Testis (tissue), 3 donors: ENCODE measurements around the gene CNTLN. TPM values are rescaled to one million over a fixed set of nuclear protein-coding genes. Genes with fewer than 3 reads are reported as not detected.
"Not testable (repeated sequence)": the region's sequence is repeated elsewhere in the genome, so short reads cannot be mapped to it uniquely, and the experiment has no call there.

Experiments
- DNase-seq: peaks from one replicate; pipeline ENCODE4 v3.0.0-alpha.2; 2019
- H3K27ac ChIP-seq, 2 donors: fragments of 200-600 bp; sonication (generic); one replicate each; pipeline ENCODE4 v1.5.1; 2019
- H3K27me3 ChIP-seq: fragments of 200-600 bp; sonication (generic); one replicate; pipeline ENCODE4 v1.5.1; 2019
- H3K36me3 ChIP-seq: fragments of 200-600 bp; sonication (generic); one replicate; pipeline ENCODE4 v1.5.1; 2017; ENCODE audit warnings: low read depth; ENCODE audit errors: missing control alignments
- H3K4me1 ChIP-seq: fragments of 200-600 bp; sonication (generic); one replicate; pipeline ENCODE4 v1.5.1; 2019
- H3K4me3 ChIP-seq, 2 donors: fragments of 200-600 bp; sonication (generic); one replicate each; pipeline ENCODE4 v1.5.1; 2017 to 2019
- H3K9me3 ChIP-seq: fragments of 200-600 bp; sonication (generic); one replicate; pipeline ENCODE4 v1.5.1; 2017
- CTCF ChIP-seq, 3 experiments: fragments of 450-650 bp in 2 of 3; fragments of 200-600 bp in 1 of 3; sonication (generic) in 1 of 3; IDR thresholded peaks; one replicate each; pipeline ENCODE4 v1.5.1; 2016 to 2019; ENCODE audit warnings: antibody characterized with exemption in 3 of 3, mild to moderate bottlenecking in 2 of 3, moderate library complexity in 1 of 3
- POLR2A ChIP-seq: fragments of 450-650 bp; IDR thresholded peaks from one replicate; pipeline ENCODE4 v1.6.1; 2017; ENCODE audit warnings: antibody characterized with exemption, mild to moderate bottlenecking, moderate library complexity
- WGBS, 2 donors: methylation state at CpG; one replicate each; pipeline ENCODE4 v1.1.5; 2018; 5-methylcytosine and 5-hydroxymethylcytosine counted together
- intact Hi-C: fragments of 100-400 bp; cut with DNase I; formaldehyde crosslinking; loops from one replicate; pipeline ENCODE4 v1.15.1; 2023; ENCODE audit warnings: low total_unique reads
- polyA plus RNA-seq: library from polyadenylated mRNA; stranded (reverse); fragments of 350-450 nt; fragmentation: Illumina TruSeq; extraction: RNeasy Lipid Tissue Mini Kit (QIAGEN cat#74804); gene quantifications from one replicate; pipeline ENCODE4 v1.2.3, GENCODE V29; 2014; ENCODE audit warnings: low read depth, low replicate concordance; ENCODE audit not compliant: insufficient read depth
- total RNA-seq, 2 donors: library from RNA; depleted of rRNA; stranded (reverse); fragments of >200 nt; gene quantifications; one replicate each; pipeline ENCODE4 v1.2.3, GENCODE V29; 2016

CNTLN gene
- total and polyA plus RNA-seq, 3 donors from 2014 or later, result 6.3 to 23.7 (median 19.9) TPM

GRCh38 chr9:17280350-17281012 lies 145.6 kb downstream of the CNTLN start:
- Histone ChIP-seq H3K27me3 (no peaks in the 10 kb centered on the region), H3K36me3 (no peaks in the 10 kb centered on the region), H3K4me1 (no peaks in the 10 kb centered on the region), H3K9me3 (no peaks in the 10 kb centered on the region), H3K4me3 (no peak overlapping the region), H3K27ac (no peak overlapping the region)
- WGBS, 2 donors, result 70 to 78% methylated on average over 4 of the region's 4 CpGs
- DNase-seq, result no peak
- intact Hi-C loops, result no loop called here
- TF ChIP-seq POLR2A (no peak), CTCF (IDR thresholded peaks at IDR 0.05) (no peak)

- H3K27ac ChIP-seq, H3K27me3 ChIP-seq, intact Hi-C loops, H3K9me3 ChIP-seq, H3K36me3 ChIP-seq, H3K4me3 ChIP-seq, H3K4me1 ChIP-seq, DNase-seq: not testable (repeated sequence)
- 94% methylated on average over 21 of the region's 22 CpGs; no CpG with 5 or more reads in 1 of the 2 donors for WGBS, 2 donors
Measured at GRCh38 chr9:17290673-17291072, 155.8 kb downstream of the CNTLN start.

- H3K4me3 ChIP-seq, result no peak overlapping the region
- H3K9me3 ChIP-seq, result no peaks in the 10 kb centered on the region
- H3K4me1 ChIP-seq, result no peaks in the 10 kb centered on the region
- H3K27ac ChIP-seq, result no peak overlapping the region
- TF ChIP-seq CTCF (IDR thresholded peaks at IDR 0.05) (no peak), POLR2A (no peak)
- no peaks in the 10 kb centered on the region for H3K27me3 ChIP-seq
- no peak for DNase-seq
- intact Hi-C loops, result no loop called here
- no peaks in the 10 kb centered on the region for H3K36me3 ChIP-seq
- 96% methylated on average over 2 of the region's 2 CpGs for WGBS, 2 donors
Measured at GRCh38 chr9:17291766-17292165, 156.9 kb downstream of the CNTLN start.

- H3K4me3 ChIP-seq, result no peak overlapping the region
- H3K36me3 ChIP-seq, result no peaks in the 10 kb centered on the region
- H3K27me3 ChIP-seq, result no peaks in the 10 kb centered on the region
- H3K27ac ChIP-seq, result no peak overlapping the region
- WGBS, 2 donors, result 95 to 96% methylated on average over 10 to 12 of the region's 12 CpGs
- TF ChIP-seq CTCF (IDR thresholded peaks at IDR 0.05), result no peak
- TF ChIP-seq POLR2A, result no peak
- no peak for DNase-seq
- intact Hi-C loops, result no loop called here
- H3K9me3 ChIP-seq, result no peaks in the 10 kb centered on the region
- no peaks in the 10 kb centered on the region for H3K4me1 ChIP-seq
Measured at GRCh38 chr9:17293685-17294084, 158.8 kb downstream of the CNTLN start.

GRCh38 chr9:17294822-17295624 lies 160.2 kb downstream of the CNTLN start:
- 68 to 79% methylated on average over 12 to 35 of the region's 41 CpGs for WGBS, 2 donors
- TF ChIP-seq POLR2A (no peak), CTCF (IDR thresholded peaks at IDR 0.05) (no peak)
- H3K9me3 ChIP-seq, result no peaks in the 10 kb centered on the region
- no peak overlapping the region for H3K27ac ChIP-seq
- no peaks in the 10 kb centered on the region for H3K4me1 ChIP-seq
- no peak for DNase-seq
- peak overlapping the region; percentile 15 to 27 for H3K4me3 ChIP-seq
- H3K27me3 ChIP-seq, result no peaks in the 10 kb centered on the region
- no peaks in the 10 kb centered on the region for H3K36me3 ChIP-seq
- intact Hi-C loops, result no loop called here
